LHCN-M2 (cell line): Measurements from ENCODE around the gene ARID4B. TPM values are rescaled to one million over a fixed set of nuclear protein-coding genes. Genes with fewer than 3 reads are reported as not detected.
"Not testable (repeated sequence)": the region's sequence is repeated elsewhere in the genome, so short reads cannot be mapped to it uniquely, and the experiment has no call there.

ENCODE experiments used
- DNase-seq: peaks from one replicate; pipeline ENCODE4 v3.0.0-alpha.2; 2012; ENCODE audit warnings: low read depth
- total RNA-seq: library from RNA; depleted of rRNA; stranded (reverse); fragments of >200 nt; gene quantifications from 2 replicates; pipeline ENCODE4 v1.2.3, GENCODE V29; 2014

ARID4B gene
- total RNA-seq, 1 experiment from 2014 or later: 19.1 TPM

- peak; percentile 84 for DNase-seq
Measured at GRCh38 chr1:235160957-235161684, 166.9 kb downstream of the ARID4B start, which contains the start of gene RBM34. Gene RBM34, minus strand, starts transcription at chr1:235161250. Its CDS starts 24 bp downstream, at chr1:235161226.

- DNase-seq: peak; percentile 56
Measured at GRCh38 chr1:235160383-235160956, 167.5 kb downstream of the ARID4B start.

- not testable (repeated sequence) for DNase-seq
Measured at GRCh38 chr1:235159930-235160329, 168.0 kb downstream of the ARID4B start.

- DNase-seq: not testable (repeated sequence)
Measured at GRCh38 chr1:235159284-235159683, 168.7 kb downstream of the ARID4B start.

GRCh38 chr1:235158680-235159079 lies 169.3 kb downstream of the ARID4B start:
- no peak for DNase-seq

- DNase-seq: no peak
Measured at GRCh38 chr1:235157150-235157549, 170.8 kb downstream of the ARID4B start.

- no peak for DNase-seq
Measured at GRCh38 chr1:235156740-235157139, 171.2 kb downstream of the ARID4B start.

GRCh38 chr1:235156265-235156664 lies 171.7 kb downstream of the ARID4B start:
- no peak for DNase-seq

- no peak for DNase-seq
Measured at GRCh38 chr1:235152235-235152634, 175.7 kb downstream of the ARID4B start.

- DNase-seq: no peak
Measured at GRCh38 chr1:235151033-235151432, 176.9 kb downstream of the ARID4B start.

GRCh38 chr1:235149824-235150223 lies 178.2 kb downstream of the ARID4B start:
- no peak for DNase-seq

- DNase-seq: no peak
Measured at GRCh38 chr1:235147269-235147668, 180.7 kb downstream of the ARID4B start.

GRCh38 chr1:235145639-235146038 lies 182.3 kb downstream of the ARID4B start:
- no peak for DNase-seq

GRCh38 chr1:235142991-235143390 lies 185.0 kb downstream of the ARID4B start:
- peak; percentile 17 for DNase-seq

- no peak for DNase-seq
Measured at GRCh38 chr1:235139315-235139714, 188.7 kb downstream of the ARID4B start.

- DNase-seq: peak; percentile 21
Measured at GRCh38 chr1:235138821-235139220, 189.2 kb downstream of the ARID4B start.

GRCh38 chr1:235136111-235136510 lies 191.9 kb downstream of the ARID4B start:
- peak; percentile 24 for DNase-seq

GRCh38 chr1:235134171-235134570 lies 193.8 kb downstream of the ARID4B start:
- DNase-seq: no peak

- no peak for DNase-seq
Measured at GRCh38 chr1:235133086-235133485, 194.9 kb downstream of the ARID4B start.

- DNase-seq: peak; percentile 21
Measured at GRCh38 chr1:235131961-235132360, 196.0 kb downstream of the ARID4B start.

GRCh38 chr1:235130766-235131270 lies 197.2 kb downstream of the ARID4B start:
- no peak for DNase-seq

GRCh38 chr1:235129774-235130570 lies 198.0 kb downstream of the ARID4B start:
- DNase-seq: no peak
